Measurements from ENCODE around the gene ECE2. TPM values are rescaled to one million over a fixed set of nuclear protein-coding genes. Genes with fewer than 3 reads are reported as not detected.

Gene ECE2
- total RNA-seq, 4 donors from 2014 or later, result not detected

- peak overlapping the region in 3 of 4 donors; percentile 14 to 32 (median 22) for H3K4me3 ChIP-seq
- peaks cover 0 to 5% (median 2%) of the 10 kb centered on the region in 4 donors for H3K4me1 ChIP-seq
- intact Hi-C loops (cut with DNase I; ENCODE audit: low total_unique reads) (no loop called here), in situ Hi-C loops (cut with MboI; ENCODE audit: low pct_ligation_motif_present in 1 of 4, low pct_unique_long_range_greater_than_20kb in 1 of 4, low sequenced_read_pairs in 3 of 4) (loop anchor here in 3 of 4 donors (25.0 kb wide), 2 partner anchors 104 to 354 kb away; partner anchors contain the start of genes PARL (in 3 of the 3) and EIF2B5 (in 1 of the 3))
- WGBS, 2 donors (ENCODE audit: low coverage in 1 of 2), result 24% methylated on average over 34 of the region's 46 CpGs; no CpG with 5 or more reads in 1 of the 2 donors
- peaks cover 0 to 18% (median 8%) of the 10 kb centered on the region in 4 donors for H3K36me3 ChIP-seq
- peak; percentile 76 for DNase-seq
- H3K27me3 ChIP-seq, result no peaks in the 10 kb centered on the region
- no peaks in the 10 kb centered on the region for H3K9me3 ChIP-seq
- TF ChIP-seq CTCF (IDR thresholded peaks at IDR 0.05), result peak; percentile 30 to 76 (median 58)
- peak in 2 of 3 donors; percentile 8 to 22 for TF ChIP-seq POLR2AphosphoS5 (IDR thresholded peaks at IDR 0.05)
- TF ChIP-seq EP300 (IDR thresholded peaks at IDR 0.05; ENCODE audit: low read depth), result no peak
- no peak for TF ChIP-seq POLR2A (IDR thresholded peaks at IDR 0.05)
- H3K27ac ChIP-seq, result peak overlapping the region; percentile 36 to 69 (median 54)
Observed at GRCh38 chr3:184241447-184242296, 34.1 kb upstream of the ECE2 start.

- intact Hi-C loops (cut with DNase I; ENCODE audit: low total_unique reads) (no loop called here), in situ Hi-C loops (cut with MboI; ENCODE audit: low pct_ligation_motif_present in 1 of 4, low pct_unique_long_range_greater_than_20kb in 1 of 4, low sequenced_read_pairs in 3 of 4) (loop anchor here in 3 of 4 donors (25.0 kb wide), 2 partner anchors 105 to 355 kb away; partner anchors contain the start of genes PARL (in 3 of the 3) and EIF2B5 (in 1 of the 3))
- Histone ChIP-seq H3K36me3 (peaks cover 0 to 18% (median 8%) of the 10 kb centered on the region in 4 donors), H3K4me1 (peaks cover 0 to 5% (median 2%) of the 10 kb centered on the region in 4 donors), H3K9me3 (no peaks in the 10 kb centered on the region), H3K27me3 (no peaks in the 10 kb centered on the region), H3K4me3 (no peak overlapping the region), H3K27ac (no peak overlapping the region)
- no peak for DNase-seq
- WGBS, 2 donors (ENCODE audit: low coverage in 1 of 2), result 75% methylated on average over 5 of the region's 5 CpGs; no CpG with 5 or more reads in 1 of the 2 donors
- TF ChIP-seq CTCF (IDR thresholded peaks at IDR 0.05) (no peak), POLR2A (IDR thresholded peaks at IDR 0.05) (no peak), EP300 (IDR thresholded peaks at IDR 0.05; ENCODE audit: low read depth) (no peak), POLR2AphosphoS5 (IDR thresholded peaks at IDR 0.05) (no peak)
Observed at GRCh38 chr3:184242297-184242685, 33.5 kb upstream of the ECE2 start.

- 0 to 2% methylated on average over 15 to 32 of the region's 49 CpGs for WGBS, 2 donors (ENCODE audit: low coverage in 1 of 2)
- H3K9me3 ChIP-seq, result no peaks in the 10 kb centered on the region
- DNase-seq, result peak; percentile 89
- intact Hi-C loops (cut with DNase I; ENCODE audit: low total_unique reads), result no loop called here
- in situ Hi-C loops (cut with MboI; ENCODE audit: low pct_ligation_motif_present in 1 of 4, low pct_unique_long_range_greater_than_20kb in 1 of 4, low sequenced_read_pairs in 3 of 4), result loop anchor here in 3 of 4 donors (25.0 kb wide), 2 partner anchors 111 to 361 kb away; partner anchors contain the start of genes PARL (in 3 of the 3) and EIF2B5 (in 1 of the 3)
- no peaks in the 10 kb centered on the region for H3K27me3 ChIP-seq
- H3K36me3 ChIP-seq, result peaks cover 0 to 16% (median 4%) of the 10 kb centered on the region in 4 donors
- peak within 1 kb of the TSS; percentile 56 to 89 (median 80) for H3K4me3 ChIP-seq
- H3K27ac ChIP-seq, result peak within 1 kb of the TSS; percentile 82 to 89 (median 88)
- TF ChIP-seq CTCF (IDR thresholded peaks at IDR 0.05), result no peak
- TF ChIP-seq EP300 (IDR thresholded peaks at IDR 0.05; ENCODE audit: low read depth), result no peak
- TF ChIP-seq POLR2A (IDR thresholded peaks at IDR 0.05), result peak; percentile 59
- peak; percentile 48 to 81 (median 63) for TF ChIP-seq POLR2AphosphoS5 (IDR thresholded peaks at IDR 0.05)
- peaks cover 10 to 19% (median 15%) of the 10 kb centered on the region in 4 donors for H3K4me1 ChIP-seq
Observed at GRCh38 chr3:184248454-184249411, 27.1 kb upstream of the ECE2 start, which contains the start of gene ALG3. Gene ALG3, minus strand, starts transcription at chr3:184248962. Its CDS starts 22 bp downstream, at chr3:184248940.
